ENCODE data around the gene PLD2. TPM values are rescaled to one million over a fixed set of nuclear protein-coding genes. Genes with fewer than 3 reads are reported as not detected.
"Not testable (repeated sequence)": the region's sequence is repeated elsewhere in the genome, so short reads cannot be mapped to it uniquely, and the experiment has no call there.

Gene PLD2
- total RNA-seq, 1 experiment from 2014 or later, result 6.9 TPM

- no peak for DNase-seq (ENCODE audit: low spot score)
Measured at GRCh38 chr17:4856937-4857314, 50.0 kb downstream of the PLD2 start.

GRCh38 chr17:4857347-4857746, 50.4 kb downstream of the PLD2 start:
- not testable (repeated sequence) for DNase-seq (ENCODE audit: low spot score)

GRCh38 chr17:4858068-4858881, 51.3 kb downstream of the PLD2 start:
- DNase-seq (ENCODE audit: low spot score), result no peak

- DNase-seq (ENCODE audit: low spot score), result no peak
Measured at GRCh38 chr17:4858882-4859260, 51.9 kb downstream of the PLD2 start.

DNA sequence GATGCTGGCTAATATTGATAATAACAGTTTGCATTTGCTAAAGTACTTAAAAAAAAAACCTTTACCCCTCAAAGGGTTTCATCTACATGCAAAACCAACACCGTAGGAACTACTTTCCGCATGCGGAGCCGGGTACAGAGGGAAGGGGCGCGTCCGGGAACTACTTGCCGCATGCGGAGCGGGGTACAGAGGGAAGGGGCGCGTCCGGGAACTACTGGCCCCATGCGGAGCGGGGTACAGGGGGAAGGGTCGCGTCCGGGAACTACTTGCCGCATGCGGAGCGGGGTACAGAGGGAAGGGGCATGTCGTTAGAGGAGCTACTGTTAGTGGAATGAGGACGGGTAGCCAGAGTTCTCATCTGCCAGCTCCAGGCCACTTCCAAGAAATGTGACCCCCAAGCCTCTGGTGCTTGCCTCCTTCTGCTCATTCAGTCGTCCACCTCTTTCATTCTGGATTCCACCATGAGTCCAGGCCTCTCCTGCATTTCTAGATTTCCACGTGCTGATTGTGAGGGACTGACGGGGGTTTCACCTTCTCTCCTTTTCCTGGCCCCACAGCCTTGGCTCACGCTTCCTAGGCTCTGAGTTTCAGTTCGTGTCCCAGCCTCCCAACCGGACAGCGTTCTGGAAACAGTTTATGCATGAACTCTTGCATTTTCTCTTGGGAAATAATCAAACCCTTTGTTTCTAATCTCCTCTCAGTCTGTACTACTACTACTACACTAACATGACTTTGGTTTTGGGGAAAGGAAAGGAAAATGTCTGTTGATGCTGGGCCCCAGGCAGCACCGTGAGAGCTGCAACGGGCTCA, 53.1 kb downstream of the PLD2 start:
- DNase-seq (ENCODE audit: low spot score), result no peak

DNA sequence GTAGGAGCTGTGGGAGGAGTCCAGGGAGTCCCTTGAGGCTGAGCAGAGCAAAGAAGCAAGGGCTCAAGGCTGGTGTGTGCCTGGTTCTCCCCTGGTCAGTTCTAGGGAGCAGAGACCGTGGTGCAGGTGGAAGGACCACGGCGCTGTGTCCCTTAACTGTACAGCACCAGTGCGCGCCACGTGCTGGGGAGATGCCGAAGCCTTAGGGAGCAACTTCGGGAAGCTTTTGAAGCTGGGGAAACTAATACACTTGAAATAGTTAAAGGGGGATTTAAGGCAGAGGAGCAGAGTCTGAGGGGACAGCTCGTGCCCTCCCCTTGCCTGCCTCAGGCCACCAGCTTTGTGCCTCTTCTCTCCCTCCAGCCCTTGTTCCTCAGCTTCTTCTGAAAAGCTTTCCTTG, 53.7 kb downstream of the PLD2 start:
- DNase-seq (ENCODE audit: low spot score), result no peak

DNA sequence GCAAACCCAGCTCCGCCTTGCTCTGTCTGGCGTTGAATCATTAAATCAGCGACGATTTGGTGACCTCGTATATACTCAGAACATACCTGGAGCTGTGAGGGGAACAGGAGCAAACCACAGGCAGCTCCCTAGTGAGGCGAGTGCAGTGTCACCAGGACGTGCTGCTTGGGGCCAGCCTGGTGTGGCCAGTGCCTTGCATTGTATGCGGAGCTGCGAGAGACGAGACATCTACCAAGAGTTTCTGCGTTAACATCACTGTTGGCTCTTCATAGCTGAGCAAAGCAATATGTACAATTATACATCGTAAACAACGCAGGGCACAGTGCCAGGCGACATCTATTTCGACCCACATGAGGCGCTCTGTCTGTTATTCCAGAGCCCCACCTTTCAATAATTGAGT, 54.1 kb downstream of the PLD2 start:
- DNase-seq (ENCODE audit: low spot score), result no peak

DNA sequence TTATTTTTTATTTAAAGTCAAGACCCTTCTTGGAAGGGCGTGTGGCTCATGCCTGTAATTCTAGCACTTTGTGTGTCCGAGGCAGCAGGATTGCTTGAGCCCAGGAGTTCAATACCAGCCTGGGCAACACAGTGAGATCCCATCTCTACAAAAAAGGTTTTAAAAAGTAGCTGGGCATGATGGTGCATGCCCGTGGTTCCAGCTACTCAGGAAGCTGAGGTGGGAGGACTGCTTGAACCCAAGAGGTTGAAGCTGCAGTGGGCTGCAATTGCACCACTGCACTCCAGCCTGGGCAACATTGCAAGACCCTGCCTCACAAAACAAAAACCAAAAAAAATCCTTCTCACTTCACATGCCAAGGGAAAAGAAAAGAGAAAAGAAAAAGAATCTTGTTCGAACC, 55.8 kb downstream of the PLD2 start:
- no peak for DNase-seq (ENCODE audit: low spot score)

- DNase-seq (ENCODE audit: low spot score), result no peak
Measured at GRCh38 chr17:4863321-4863720, 56.4 kb downstream of the PLD2 start.

DNA sequence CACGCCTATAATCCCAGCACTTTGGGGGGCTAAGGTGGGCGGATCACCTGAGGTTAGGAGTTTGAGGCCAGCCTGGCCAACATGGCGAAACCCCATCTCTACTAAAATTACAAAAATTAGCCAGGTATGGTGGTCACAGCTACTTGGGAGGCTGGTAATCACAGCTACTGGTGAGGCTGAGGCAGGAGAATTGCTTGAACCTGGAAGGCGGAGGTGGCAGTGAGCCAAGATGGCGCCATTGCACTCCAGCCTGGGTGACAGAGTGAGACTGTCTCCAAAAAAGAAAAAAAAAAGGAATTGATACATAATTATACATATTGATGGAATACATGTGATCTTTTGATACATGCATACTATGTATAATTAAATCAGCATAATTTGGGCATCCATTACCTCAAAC, 60.6 kb downstream of the PLD2 start:
- DNase-seq (ENCODE audit: low spot score), result not testable (repeated sequence)

DNA sequence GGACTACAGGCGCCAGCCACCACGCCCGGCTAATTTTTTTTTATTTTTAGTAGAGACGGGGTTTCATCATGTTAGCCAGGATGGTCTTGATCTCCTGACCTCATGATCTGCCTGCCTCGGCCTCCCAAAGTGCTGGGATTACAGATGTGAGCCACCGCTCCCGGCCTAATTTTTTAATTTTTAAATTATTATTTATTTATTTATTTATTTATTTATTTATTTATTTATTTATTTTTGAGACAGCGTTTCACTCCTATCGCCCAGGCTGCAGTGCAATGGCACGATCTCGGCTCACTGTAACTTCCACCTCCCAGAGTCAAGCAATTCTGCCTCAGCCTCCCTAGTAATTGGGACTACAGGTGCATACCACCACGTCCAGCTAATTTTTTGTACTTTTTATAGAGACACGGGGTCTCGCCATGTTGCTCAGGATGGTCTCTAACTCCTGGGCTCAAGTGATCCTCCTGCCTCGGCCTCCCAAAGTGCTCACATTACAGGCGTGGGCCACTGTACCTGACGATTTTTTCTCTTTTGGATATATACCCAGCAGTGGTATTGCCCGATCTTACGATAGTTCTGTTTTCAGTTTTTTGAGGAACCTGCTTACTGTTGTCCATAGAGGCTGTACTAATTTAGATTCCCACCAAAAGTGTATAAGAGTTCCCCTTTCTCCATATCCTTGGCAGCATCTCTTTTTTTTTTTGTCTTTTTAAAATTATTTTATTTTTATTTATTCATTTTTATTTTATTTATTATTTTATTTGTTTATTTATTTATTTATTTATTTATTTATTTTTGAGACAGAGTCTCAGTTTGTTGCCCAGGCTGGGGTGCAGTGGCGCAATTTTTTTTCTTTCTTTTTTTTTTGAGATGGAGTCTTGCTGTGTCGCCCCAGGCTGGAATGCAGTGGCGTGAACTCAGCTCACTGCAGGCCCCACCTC, 62.4 kb downstream of the PLD2 start:
- not testable (repeated sequence) for DNase-seq (ENCODE audit: low spot score)

- no peak for DNase-seq (ENCODE audit: low spot score)
Measured at GRCh38 chr17:4870855-4871254, 63.9 kb downstream of the PLD2 start.

- DNase-seq (ENCODE audit: low spot score), result no peak
Measured at GRCh38 chr17:4872786-4873185, 65.8 kb downstream of the PLD2 start.

Other genes with a start within 250 kb of the PLD2 start
- 4.8 and 7.0 TPM in 2 replicates for gene GGT6, start 246.6 kb upstream of the PLD2 start, total RNA-seq (2014; rRNA removed; shearing (Covaris generic))
- not detected in 2 replicates for gene SMTNL2, start 222.6 kb upstream of the PLD2 start, total RNA-seq (2014; rRNA removed; shearing (Covaris generic))
- gene ALOX15, start 165.5 kb upstream of the PLD2 start, total RNA-seq (2014; rRNA removed; shearing (Covaris generic)), result 0.13 TPM in 1 of 2 replicates, not detected in the other
- 23.7 and 29.3 TPM in 2 replicates for gene PELP1, start 103.0 kb upstream of the PLD2 start, total RNA-seq (2014; rRNA removed; shearing (Covaris generic))
- gene ARRB2, start 96.5 kb upstream of the PLD2 start, total RNA-seq (2014; rRNA removed; shearing (Covaris generic)), result 30.4 and 32.3 TPM in 2 replicates
- 27.8 and 35.0 TPM in 2 replicates for gene MED11, start 75.7 kb upstream of the PLD2 start, total RNA-seq (2014; rRNA removed; shearing (Covaris generic))
- gene ZMYND15, start 67.3 kb upstream of the PLD2 start, total RNA-seq (2014; rRNA removed; shearing (Covaris generic)), result 0.18 and 0.86 TPM in 2 replicates
- 11.5 and 12.7 TPM in 2 replicates for gene CXCL16, start 67.2 kb upstream of the PLD2 start, total RNA-seq (2014; rRNA removed; shearing (Covaris generic))
- 0.44 and 0.61 TPM in 2 replicates for gene TM4SF5, start 35.3 kb upstream of the PLD2 start, total RNA-seq (2014; rRNA removed; shearing (Covaris generic))
- gene VMO1, start 20.8 kb upstream of the PLD2 start, total RNA-seq (2014; rRNA removed; shearing (Covaris generic)), result 0.58 TPM in 1 of 2 replicates, not detected in the other
- gene GLTPD2, start 18.2 kb upstream of the PLD2 start, total RNA-seq (2014; rRNA removed; shearing (Covaris generic)), result not detected in 2 replicates
- 242 and 261 TPM in 2 replicates for gene PSMB6, start 11.0 kb upstream of the PLD2 start, total RNA-seq (2014; rRNA removed; shearing (Covaris generic))
- gene MINK1, start 26.2 kb downstream of the PLD2 start, total RNA-seq (2014; rRNA removed; shearing (Covaris generic)), result 61.7 and 76.1 TPM in 2 replicates
- 0.97 and 1.4 TPM in 2 replicates for gene C17orf107, start 92.4 kb downstream of the PLD2 start, total RNA-seq (2014; rRNA removed; shearing (Covaris generic))
- not detected in 2 replicates for gene CHRNE, start 95.9 kb downstream of the PLD2 start, total RNA-seq (2014; rRNA removed; shearing (Covaris generic))
- not detected in 2 replicates for gene GP1BA, start 125.1 kb downstream of the PLD2 start, total RNA-seq (2014; rRNA removed; shearing (Covaris generic))
- 58.8 and 83.6 TPM in 2 replicates for gene SLC25A11, start 132.9 kb downstream of the PLD2 start, total RNA-seq (2014; rRNA removed; shearing (Covaris generic))
- 51.1 and 62.9 TPM in 2 replicates for gene RNF167, start 133.1 kb downstream of the PLD2 start, total RNA-seq (2014; rRNA removed; shearing (Covaris generic))
- gene PFN1, start 141.4 kb downstream of the PLD2 start, total RNA-seq (2014; rRNA removed; shearing (Covaris generic)), result 2,317 and 2,656 TPM in 2 replicates
- 2.8 and 4.7 TPM in 2 replicates for gene ENO3, start 144.0 kb downstream of the PLD2 start, total RNA-seq (2014; rRNA removed; shearing (Covaris generic))
- 20.0 and 25.7 TPM in 2 replicates for gene SPAG7, start 160.7 kb downstream of the PLD2 start, total RNA-seq (2014; rRNA removed; shearing (Covaris generic))
- gene CAMTA2, start 180.5 kb downstream of the PLD2 start, total RNA-seq (2014; rRNA removed; shearing (Covaris generic)), result 3.2 and 7.3 TPM in 2 replicates
- gene INCA1, start 190.4 kb downstream of the PLD2 start, total RNA-seq (2014; rRNA removed; shearing (Covaris generic)), result 0.13 and 0.81 TPM in 2 replicates
- 75.3 and 83.6 TPM in 2 replicates for gene KIF1C, start 190.8 kb downstream of the PLD2 start, total RNA-seq (2014; rRNA removed; shearing (Covaris generic))
- not detected in 2 replicates for gene SLC52A1, start 228.3 kb downstream of the PLD2 start, total RNA-seq (2014; rRNA removed; shearing (Covaris generic))

Measured in HT-29 (cell line).